Nasal cavity respiratory epithelium epithelial cell of viscerocranial mucosa (primary cell): ENCODE results near the gene TMEM170B. TPM values are rescaled to one million over a fixed set of nuclear protein-coding genes. Genes with fewer than 3 reads are reported as not detected.

Experiments used
- total RNA-seq: library from RNA; depleted of rRNA; stranded (reverse); fragments of >200 nt; gene quantifications from 2 replicates; pipeline ENCODE4 v1.2.3, GENCODE V29; 2014

Gene TMEM170B
- total RNA-seq = 0.34 and 0.43 TPM in 2 replicates

GRCh38 chr6:11537229-11538051 is at the start of gene TMEM170B:
TSS of gene TMEM170B (plus strand) at chr6:11537749. CDS start at chr6:11538278, 529 bp downstream.

Other genes starting within 250 kb of the TMEM170B start
- 10.6 and 25.3 TPM in 2 replicates for gene ADTRP, start 241.1 kb downstream of the TMEM170B start, total RNA-seq